Peyer's patch (tissue), 4 donors: ENCODE results near the gene ZNF549. TPM values are rescaled to one million over a fixed set of nuclear protein-coding genes. Genes with fewer than 3 reads are reported as not detected.

Experiments
- DNase-seq, 3 donors: peaks; one replicate each; pipeline ENCODE4 v3.0.0-alpha.2; 2017 to 2019
- H3K27ac ChIP-seq, 4 donors: fragments of 200-600 bp; sonication (generic); one replicate each; pipeline ENCODE4 v1.5.1; 2016 to 2019
- H3K27me3 ChIP-seq, 2 donors: fragments of 200-600 bp; sonication (generic); one replicate each; pipeline ENCODE4 v1.5.1; 2019
- H3K36me3 ChIP-seq, 3 donors: fragments of 200-600 bp; sonication (generic); one replicate each; pipeline ENCODE4 v1.5.1; 2016 to 2019
- H3K4me1 ChIP-seq, 4 donors: fragments of 200-600 bp; sonication (generic); one replicate each; pipeline ENCODE4 v1.5.1; 2016 to 2019
- H3K4me3 ChIP-seq, 4 donors: fragments of 200-600 bp; sonication (generic); 1 replicate in 3 of 4; 2 replicates in 1 of 4; pipeline ENCODE4 v1.5.1; 2016 to 2019; ENCODE audit warnings: mild to moderate bottlenecking in 1 of 4
- H3K9me3 ChIP-seq, 4 donors: fragments of 200-600 bp; sonication (generic); one replicate each; pipeline ENCODE4 v1.5.1; 2016 to 2019; ENCODE audit warnings: mild to moderate bottlenecking in 1 of 4
- CTCF ChIP-seq, 6 experiments: fragments of 450-650 bp in 4 of 6; fragments of 200-600 bp in 2 of 6; sonication (generic) in 1 of 6; IDR thresholded peaks; one replicate each; pipeline ENCODE4 v1.5.1; 2017 to 2019; ENCODE audit warnings: antibody characterized with exemption in 6 of 6, mild to moderate bottlenecking in 3 of 6, moderate library complexity in 1 of 6
- POLR2A ChIP-seq, 2 donors: fragments of 450-650 bp; IDR thresholded peaks; one replicate each; pipeline ENCODE4 v1.5.1; 2017; ENCODE audit warnings: antibody characterized with exemption in 2 of 2, mild to moderate bottlenecking in 2 of 2, moderate library complexity in 2 of 2
- total RNA-seq, 4 donors: library from RNA; depleted of rRNA; stranded (reverse); fragments of >200 nt; gene quantifications; one replicate each; pipeline ENCODE4 v1.1.0, GENCODE V29; 2016

Gene ZNF549
- total RNA-seq, 4 donors from 2014 or later, result 4.0 to 7.4 (median 4.7) TPM

DNA sequence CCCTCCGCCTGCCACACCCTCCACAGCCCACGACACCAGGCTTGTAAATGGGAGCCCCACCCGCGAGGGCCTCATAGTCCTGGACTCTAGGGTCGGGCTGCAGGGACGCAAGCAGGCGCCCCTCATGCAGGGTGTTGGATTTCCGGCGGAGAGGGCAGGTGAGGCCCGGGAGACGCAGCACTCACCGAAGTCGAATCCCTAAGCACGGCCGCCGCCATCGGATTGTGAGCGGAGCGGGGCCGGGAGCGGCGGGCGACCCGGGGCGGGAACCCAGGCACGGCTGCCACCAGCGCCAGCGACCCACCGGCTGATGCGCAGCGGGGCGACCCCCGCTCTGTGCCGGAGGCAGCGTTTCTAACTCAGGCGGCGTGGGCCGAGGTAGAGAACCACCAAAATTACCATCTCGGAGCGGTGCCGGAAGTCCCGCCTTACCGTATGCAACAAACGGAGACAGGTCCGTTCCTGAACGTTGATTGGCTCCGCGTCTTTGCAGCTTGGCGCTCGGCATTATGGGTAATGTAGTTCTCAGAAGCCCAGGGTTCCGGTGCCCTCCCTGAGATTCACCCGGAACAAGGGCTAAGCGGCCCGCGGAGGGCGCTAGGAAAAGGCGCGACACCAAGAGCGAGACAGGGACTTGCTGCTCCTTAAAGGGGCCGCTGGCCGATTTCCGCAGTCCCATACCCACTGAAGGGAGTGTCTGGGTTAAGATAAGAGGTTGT is 51.5 kb downstream of the ZNF549 start, which contains the start of gene ZNF416:
TSS of gene ZNF416 (minus strand) at position 425 of the 719 bp plus-strand sequence. CDS start at position 218, 207 bp downstream.
- TF ChIP-seq CTCF (IDR thresholded peaks at IDR 0.05) (peak in 3 of 6 experiments; percentile 6 to 35 (median 28)), POLR2A (IDR thresholded peaks at IDR 0.05) (no peak)
- DNase-seq, result peak; percentile 93 to 99 (median 98)

DNA sequence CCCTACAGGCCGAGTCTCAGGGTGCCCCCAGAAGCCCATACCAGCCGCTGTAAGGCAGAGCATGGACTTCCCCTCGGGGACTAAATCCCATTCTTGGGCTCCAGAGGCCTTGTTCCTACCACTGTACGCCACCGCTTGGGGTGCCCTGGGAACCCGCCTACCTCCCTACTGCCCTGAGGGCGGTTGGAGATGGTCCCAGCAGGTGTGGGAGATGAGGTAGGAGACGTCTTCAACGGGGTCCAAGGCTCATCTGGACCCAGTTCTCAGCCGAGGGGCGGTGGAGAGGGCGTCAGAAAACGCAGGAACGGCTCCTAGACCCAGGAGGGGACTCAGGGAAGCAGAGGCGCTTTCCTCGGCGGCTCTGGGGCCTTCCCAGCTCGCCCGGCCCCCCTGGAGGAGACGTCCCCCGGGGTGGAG is 56.0 kb downstream of the ZNF549 start:
- no peak for DNase-seq

More for the DNA sequence above, 51.5 kb downstream of the ZNF549 start, which contains the start of gene ZNF416:
- no peaks in the 10 kb centered on the region for H3K27me3 ChIP-seq
- peak within 1 kb of the TSS; percentile 71 to 93 (median 90) for H3K4me3 ChIP-seq
- H3K27ac ChIP-seq, result peak within 1 kb of the TSS; percentile 40 to 84 (median 60)
- H3K36me3 ChIP-seq, result peaks cover 0 to 32% (median 0%) of the 10 kb centered on the region in 3 donors
- H3K9me3 ChIP-seq, result peaks cover 0 to 40% (median 16%) of the 10 kb centered on the region in 4 donors
- H3K4me1 ChIP-seq, result peaks cover 0 to 11% (median 7%) of the 10 kb centered on the region in 4 donors

GRCh38 chr19:57583521-57584416 is 56.6 kb downstream of the ZNF549 start, which contains the start of gene ZIK1:
Gene ZIK1, plus strand, starts transcription at chr19:57584145. Its CDS starts 212 bp downstream, at chr19:57584357.
- Histone ChIP-seq H3K9me3 (peaks cover 0 to 37% (median 12%) of the 10 kb centered on the region in 4 donors), H3K4me3 (peak within 1 kb of the TSS; percentile 60 to 66 (median 64)), H3K36me3 (peaks cover 0 to 2% (median 0%) of the 10 kb centered on the region in 3 donors), H3K4me1 (peaks cover 0 to 11% (median 8%) of the 10 kb centered on the region in 4 donors), H3K27ac (peak within 1 kb of the TSS; percentile 32 to 63 (median 46)), H3K27me3 (no peaks in the 10 kb centered on the region)
- TF ChIP-seq CTCF (IDR thresholded peaks at IDR 0.05) (peak in 1 of 6 experiments; percentile 17), POLR2A (IDR thresholded peaks at IDR 0.05) (no peak)
- DNase-seq, result peak; percentile 70 to 96 (median 92)

More for the DNA sequence above, 56.0 kb downstream of the ZNF549 start:
- Histone ChIP-seq H3K4me1 (peaks cover 0 to 11% (median 8%) of the 10 kb centered on the region in 4 donors), H3K36me3 (no peaks in the 10 kb centered on the region), H3K9me3 (peaks cover 0 to 37% (median 8%) of the 10 kb centered on the region in 4 donors), H3K27ac (no peak overlapping the region), H3K4me3 (peak overlapping the region; percentile 60 to 66 (median 64)), H3K27me3 (no peaks in the 10 kb centered on the region)
- TF ChIP-seq CTCF (IDR thresholded peaks at IDR 0.05) (no peak), POLR2A (IDR thresholded peaks at IDR 0.05) (no peak)

DNA sequence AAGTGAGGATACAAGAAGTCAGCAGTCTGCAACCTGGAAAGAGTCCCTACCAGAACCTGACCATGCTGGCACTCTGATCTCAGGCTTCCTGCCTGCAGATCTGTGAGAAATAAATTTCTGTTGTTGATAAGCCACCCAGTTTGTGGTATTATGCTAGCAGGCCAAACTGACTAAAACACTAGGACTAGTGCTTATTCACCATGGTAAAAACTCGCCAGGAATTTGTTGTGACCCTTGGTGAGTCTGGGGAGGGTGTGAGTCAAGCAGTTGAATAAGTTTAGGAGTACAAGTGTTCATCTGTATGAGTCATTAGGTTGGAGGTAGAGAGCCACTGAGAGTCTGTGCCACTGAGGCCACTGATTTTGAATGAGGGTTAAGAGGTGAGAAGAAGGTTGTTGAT is 60.4 kb downstream of the ZNF549 start:
- peaks cover 0 to 11% (median 8%) of the 10 kb centered on the region in 4 donors for H3K4me1 ChIP-seq
- TF ChIP-seq POLR2A (IDR thresholded peaks at IDR 0.05) (no peak), CTCF (IDR thresholded peaks at IDR 0.05) (no peak)
- H3K4me3 ChIP-seq, result no peak overlapping the region
- no peak overlapping the region for H3K27ac ChIP-seq
- H3K9me3 ChIP-seq, result peaks cover 0 to 68% (median 23%) of the 10 kb centered on the region in 4 donors
- no peaks in the 10 kb centered on the region for H3K27me3 ChIP-seq
- peaks cover 0 to 28% (median 0%) of the 10 kb centered on the region in 3 donors for H3K36me3 ChIP-seq
- DNase-seq, result no peak

- TF ChIP-seq POLR2A (IDR thresholded peaks at IDR 0.05) (no peak), CTCF (IDR thresholded peaks at IDR 0.05) (no peak)
- Histone ChIP-seq H3K27me3 (no peaks in the 10 kb centered on the region), H3K4me1 (peaks cover 0 to 7% (median 4%) of the 10 kb centered on the region in 4 donors), H3K9me3 (peaks cover 0 to 15% (median 0%) of the 10 kb centered on the region in 4 donors), H3K27ac (peak overlapping the region in 1 of 4 donors; percentile 40), H3K36me3 (peaks cover 0 to 3% (median 0%) of the 10 kb centered on the region in 3 donors), H3K4me3 (peak overlapping the region; percentile 59 to 92 (median 79))
- no peak for DNase-seq
These were observed 72.2 kb downstream of the ZNF549 start for GRCh38 chr19:57599377-57599760.
